DMS153 (cell line): Measurements from ENCODE around the gene SNAPC4.
A peak's percentile ranks its signal among the peaks of the same experiment; 100 is the strongest.

Source experiments
- DNase-seq: peaks from one replicate; lab custom pipeline; 2025; lab: John Stamatoyannopoulos, UW

SNAPC4 gene

GRCh38 chr9:136400038-136400834, at the start of gene SNAPC4:
SNAPC4 (minus strand) TSS chr9:136400170; CDS start chr9:136398428, 1,742 bp downstream.
- DNase-seq: peak; percentile 78

- DNase-seq: no peak
These were observed 48.7 kb upstream of the SNAPC4 start for GRCh38 chr9:136448655-136449054.

GRCh38 chr9:136447173-136447778, 47.3 kb upstream of the SNAPC4 start:
- DNase-seq: no peak

GRCh38 chr9:136445799-136446198, 45.8 kb upstream of the SNAPC4 start:
- no peak for DNase-seq

GRCh38 chr9:136444102-136444501, 44.1 kb upstream of the SNAPC4 start:
- DNase-seq: no peak

- no peak for DNase-seq
These were observed 43.7 kb upstream of the SNAPC4 start for GRCh38 chr9:136443687-136444086.

GRCh38 chr9:136443087-136443486, 43.1 kb upstream of the SNAPC4 start:
- no peak for DNase-seq

- no peak for DNase-seq
These were observed 42.3 kb upstream of the SNAPC4 start for GRCh38 chr9:136442265-136442664.

- DNase-seq: no peak
These were observed 41.8 kb upstream of the SNAPC4 start for GRCh38 chr9:136441681-136442245.

GRCh38 chr9:136441191-136441680, 41.3 kb upstream of the SNAPC4 start:
- DNase-seq: no peak

GRCh38 chr9:136439481-136440408, 39.8 kb upstream of the SNAPC4 start, which contains the start of gene INPP5E:
INPP5E (minus strand) TSS chr9:136439845; CDS start chr9:136439419, 426 bp downstream.
- peak; percentile 6 for DNase-seq

GRCh38 chr9:136438548-136439480, 38.8 kb upstream of the SNAPC4 start:
- no peak for DNase-seq

GRCh38 chr9:136437839-136438547, 38.0 kb upstream of the SNAPC4 start:
- no peak for DNase-seq

GRCh38 chr9:136437430-136437829, 37.5 kb upstream of the SNAPC4 start:
- no peak for DNase-seq

GRCh38 chr9:136436055-136436634, 36.2 kb upstream of the SNAPC4 start:
- DNase-seq: no peak

GRCh38 chr9:136434580-136435169, 34.7 kb upstream of the SNAPC4 start:
- DNase-seq: no peak

GRCh38 chr9:136433849-136434579, 34.0 kb upstream of the SNAPC4 start:
- no peak for DNase-seq

- DNase-seq: no peak
These were observed 33.2 kb upstream of the SNAPC4 start for GRCh38 chr9:136433043-136433715.
